ENCODE measurements around the gene KIDINS220.

Gene KIDINS220

DNA sequence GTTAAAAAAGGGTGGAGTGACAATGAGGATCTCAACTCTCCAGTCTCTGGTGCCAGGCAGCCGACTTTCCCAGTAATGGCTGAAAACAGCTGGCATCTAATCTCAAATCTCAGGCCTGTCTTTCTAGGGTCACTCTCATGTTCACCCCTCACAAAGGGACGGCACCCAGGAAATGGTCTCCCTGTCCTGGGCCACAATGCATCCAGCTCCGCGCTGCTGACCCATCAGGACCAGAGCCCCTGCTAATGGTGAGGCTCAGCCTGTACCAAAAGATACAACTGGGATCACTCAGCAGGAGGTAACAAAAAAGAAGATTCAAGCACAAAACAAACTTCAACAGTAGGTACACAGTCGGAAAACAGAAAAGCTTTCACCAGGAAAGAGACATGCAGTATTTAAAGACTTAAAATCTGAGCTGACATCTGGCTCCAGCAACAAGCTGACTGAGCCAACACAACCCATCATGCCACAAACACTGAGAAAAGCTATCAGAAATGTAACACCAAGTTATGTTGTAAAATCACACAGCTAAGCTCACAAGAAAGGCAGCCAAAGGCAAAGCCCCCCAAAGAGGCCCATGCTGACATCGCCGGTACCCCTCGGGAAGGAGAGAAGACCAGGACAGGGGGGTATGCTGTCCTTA, 13.6 kb upstream of the KIDINS220 start:
- no peak for DNase-seq

DNA sequence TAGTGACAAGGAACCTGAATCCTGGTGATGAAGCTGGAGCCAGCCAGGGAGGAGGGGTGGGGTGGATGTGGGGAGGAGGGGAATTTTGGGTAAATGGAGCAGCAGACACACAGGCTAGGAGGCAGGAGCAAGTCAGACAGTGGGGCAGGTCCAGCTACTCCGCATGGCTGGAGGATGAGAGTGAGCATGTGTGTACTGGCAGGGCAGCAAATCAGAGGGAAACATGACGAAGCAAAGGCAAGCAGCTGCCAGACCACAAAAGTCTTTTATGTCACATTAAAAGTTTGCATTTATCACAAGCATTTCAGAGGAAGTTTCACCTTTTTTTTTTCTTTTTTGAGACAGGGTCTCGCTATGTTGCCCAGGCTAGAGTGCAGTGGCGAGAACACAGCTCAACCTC, 11.9 kb upstream of the KIDINS220 start:
- DNase-seq: no peak

DNA sequence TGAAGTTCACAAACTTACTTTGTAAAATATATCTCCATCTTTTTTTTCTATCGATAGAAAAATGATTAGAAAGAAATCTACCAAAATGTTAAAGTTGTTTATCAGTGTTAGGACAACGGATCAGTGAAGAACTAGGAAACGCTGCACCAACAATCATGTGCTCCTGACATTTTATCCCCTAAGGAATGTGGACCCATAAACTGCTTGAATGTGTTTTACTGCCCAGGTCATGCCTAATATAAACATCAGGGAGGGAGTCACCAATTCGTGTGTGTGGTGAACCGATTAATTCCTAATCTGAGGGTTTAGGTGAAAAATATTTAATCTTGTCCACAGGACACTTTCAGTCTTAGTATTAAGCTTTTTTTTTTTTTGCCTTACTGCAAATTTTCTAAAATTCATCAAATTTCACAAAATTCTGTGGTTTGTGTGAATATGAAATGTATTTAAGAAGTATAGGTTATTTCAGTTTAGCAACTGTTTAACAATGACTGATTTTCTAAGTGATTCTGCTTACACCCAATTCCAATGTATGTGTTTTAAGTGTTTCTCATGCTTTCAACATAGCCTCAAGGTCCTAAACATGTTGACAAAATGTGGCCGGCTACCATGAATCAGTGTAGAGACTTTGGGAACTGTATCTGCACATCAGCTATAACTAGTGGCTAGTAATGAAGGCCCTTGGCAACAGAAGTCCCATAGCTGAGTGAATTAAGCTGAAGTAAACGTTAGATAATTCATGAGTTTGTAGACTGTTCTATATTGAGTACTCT, 11.1 kb upstream of the KIDINS220 start:
- DNase-seq: no peak

DNA sequence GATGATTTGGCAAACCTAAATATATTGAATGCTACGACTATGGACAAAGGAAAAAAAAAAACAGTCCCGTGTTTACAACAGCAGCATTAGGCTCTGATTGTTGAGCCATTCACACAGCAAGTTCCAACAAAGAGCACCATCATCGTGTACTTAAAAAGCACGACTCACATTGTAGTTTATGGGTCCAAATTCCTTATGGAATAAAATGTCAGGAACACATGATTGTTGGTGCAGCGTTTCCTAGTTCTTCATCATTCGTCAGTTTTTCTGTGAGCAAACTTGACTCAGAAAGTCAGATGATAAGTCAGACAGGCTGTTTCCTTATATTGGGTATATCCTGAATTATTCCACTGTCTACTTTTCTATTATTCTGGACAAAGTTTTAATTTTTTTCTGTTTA, 10.0 kb upstream of the KIDINS220 start:
- DNase-seq: no peak

DNA sequence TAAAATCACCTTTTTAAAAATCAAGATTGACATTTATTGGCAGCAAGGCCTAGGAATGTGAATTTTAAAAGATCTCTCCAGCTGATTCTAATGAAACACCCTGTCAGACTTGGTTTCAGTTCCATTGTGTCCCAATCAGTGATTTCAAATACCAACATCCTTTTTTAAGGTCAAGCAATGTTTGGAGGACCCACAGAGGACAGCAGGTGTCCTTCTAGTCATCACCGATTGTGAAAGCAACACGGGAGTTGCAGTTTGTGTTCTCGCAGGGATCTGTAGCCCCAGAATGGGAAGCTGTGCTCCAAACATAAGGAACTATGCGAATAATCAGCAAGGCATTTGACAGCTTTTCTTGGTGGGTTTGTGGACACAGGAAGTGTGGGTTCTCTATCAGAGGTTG, 4.5 kb upstream of the KIDINS220 start:
- no peak for DNase-seq

DNA sequence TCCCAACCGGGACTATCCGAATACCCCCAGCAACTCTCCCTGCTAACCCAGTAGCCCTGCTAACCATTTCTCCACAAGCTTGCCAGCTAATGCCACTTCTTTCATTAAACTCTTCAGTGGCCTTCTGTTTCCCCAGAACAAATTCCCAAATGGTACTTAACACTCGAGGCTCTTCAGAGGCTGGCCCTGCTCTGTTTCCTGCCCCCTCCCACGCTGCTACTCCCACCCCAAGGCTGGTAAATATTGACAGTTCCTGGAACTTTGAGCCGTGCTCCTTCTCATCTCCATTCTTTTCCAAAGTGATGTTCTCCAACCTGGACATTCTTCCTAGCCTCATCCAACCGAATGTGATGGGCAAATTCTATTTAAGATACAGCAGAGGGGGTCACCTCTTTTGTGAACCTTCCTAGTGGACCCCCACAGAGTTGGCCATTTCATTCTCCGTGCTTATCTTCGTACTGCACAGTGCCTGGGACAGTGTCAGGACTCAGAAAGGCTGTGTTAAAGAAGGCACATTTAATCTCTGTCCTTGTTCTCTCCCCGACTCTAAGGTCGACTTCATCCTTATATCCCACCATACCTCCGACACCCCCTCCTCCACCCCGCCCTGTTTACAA, 3.2 kb upstream of the KIDINS220 start:
- peak; percentile 10 for DNase-seq

DNA sequence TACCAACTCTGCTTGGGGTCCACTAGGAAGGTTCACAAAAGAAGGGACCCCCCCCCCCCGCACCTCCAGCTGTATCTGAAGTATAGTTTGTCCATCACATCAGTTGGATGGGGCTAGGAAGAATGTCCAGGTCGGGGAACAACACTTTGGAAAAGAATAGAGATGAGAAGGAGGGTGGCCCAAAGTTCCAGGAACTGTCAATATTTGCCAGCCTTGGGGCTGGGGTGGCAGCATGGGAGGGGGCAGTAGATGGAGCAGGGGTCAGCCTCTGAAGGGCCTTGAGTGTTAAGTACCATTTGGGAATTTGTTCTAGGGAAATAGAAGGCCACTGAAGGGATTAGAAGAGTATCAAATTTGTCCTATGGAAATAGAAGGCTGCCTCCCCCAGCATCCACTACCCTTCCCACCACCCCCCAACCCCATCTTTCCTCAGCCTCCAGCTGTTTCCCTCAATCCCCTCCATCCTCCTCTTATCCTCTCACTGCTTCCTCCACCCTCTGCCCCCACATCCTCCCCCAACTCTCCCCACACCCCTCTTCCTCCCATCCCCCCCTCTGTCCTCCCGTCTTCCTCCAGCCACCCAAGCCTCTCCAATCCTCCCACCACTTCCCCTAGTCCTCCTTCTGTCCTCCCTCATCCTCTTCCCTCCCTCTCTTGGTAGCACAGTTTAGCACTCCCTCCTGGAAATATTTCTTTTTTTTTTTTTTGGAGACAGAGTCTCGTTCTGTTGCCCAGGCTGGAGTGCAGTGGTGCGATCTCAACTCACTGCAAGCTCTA, 2.0 kb upstream of the KIDINS220 start:
- DNase-seq: no peak

DNA sequence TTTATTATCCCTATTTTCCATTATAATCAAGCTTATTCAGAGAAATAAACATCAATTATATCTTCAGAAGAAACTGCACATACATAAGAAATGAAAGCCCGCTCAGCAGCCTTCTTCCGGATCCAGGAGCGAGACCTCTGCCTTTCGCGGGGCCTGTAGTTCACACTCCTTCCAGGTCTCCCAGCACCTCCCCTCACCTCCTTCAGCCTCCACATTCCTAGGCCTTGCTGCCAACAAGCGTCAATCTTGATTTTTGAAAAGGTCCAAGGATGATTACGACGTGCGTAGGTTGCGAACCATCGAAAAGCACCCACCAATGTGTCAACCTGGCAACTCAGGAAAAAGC, 355 bp upstream of the KIDINS220 start:
- DNase-seq: no peak

DNA sequence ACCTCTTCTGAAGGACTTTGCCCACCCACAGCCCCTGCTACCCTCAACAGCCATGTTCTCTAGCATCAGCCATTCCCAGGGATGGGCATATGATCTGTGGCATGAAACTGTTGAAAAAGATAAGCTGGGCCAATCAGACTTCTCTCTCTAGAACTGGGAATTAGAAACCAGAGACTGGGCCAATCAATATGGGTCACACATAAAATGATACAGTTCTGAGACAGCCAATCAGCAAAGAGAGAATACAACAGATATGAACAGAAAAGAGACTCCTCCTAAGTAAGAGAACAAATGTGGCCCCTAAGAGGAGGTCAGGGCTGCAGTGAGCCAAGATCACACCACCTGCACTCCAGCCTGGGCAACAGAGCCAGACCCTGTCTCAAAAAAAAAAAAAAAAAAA, 2.1 kb downstream of the KIDINS220 start:
- DNase-seq: no peak

DNA sequence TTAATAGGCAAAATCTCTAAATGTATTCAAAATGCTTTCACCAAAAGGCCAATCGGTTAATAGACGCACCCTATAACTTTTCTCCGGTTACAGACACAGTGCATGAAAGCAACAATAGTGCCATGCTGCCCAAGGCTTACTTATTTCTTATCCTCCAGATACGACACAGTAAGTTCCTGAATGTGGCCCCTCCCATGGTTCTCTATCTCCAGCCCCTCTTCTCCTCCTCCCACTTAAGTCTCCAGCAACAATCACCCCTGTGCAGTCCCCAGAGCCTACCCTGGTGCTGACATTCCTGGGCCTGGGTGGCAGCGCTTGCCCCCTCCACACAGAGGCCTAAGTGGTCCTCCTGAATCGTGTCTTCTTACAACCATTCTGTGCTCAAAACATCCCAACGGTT, 3.6 kb downstream of the KIDINS220 start:
- DNase-seq: no peak

DNA sequence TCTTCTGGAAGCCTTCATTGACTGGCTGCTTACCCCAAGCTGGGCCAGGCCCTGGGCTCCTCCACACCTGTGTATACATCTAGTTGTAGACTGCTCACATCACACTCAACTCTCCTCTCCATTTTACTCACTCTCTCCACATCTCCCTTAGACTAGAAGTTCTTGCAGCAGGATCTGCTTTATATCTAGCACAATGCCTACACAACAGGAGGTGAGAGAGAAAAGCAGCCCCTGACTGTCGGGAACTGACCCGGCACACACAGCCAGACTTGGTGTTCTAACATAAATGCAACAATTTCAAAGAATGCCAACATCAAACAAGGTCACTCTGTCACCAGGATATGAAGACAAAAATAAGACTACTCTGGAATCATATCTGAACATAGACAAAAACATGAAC, 5.9 kb downstream of the KIDINS220 start:
- DNase-seq: no peak

DNA sequence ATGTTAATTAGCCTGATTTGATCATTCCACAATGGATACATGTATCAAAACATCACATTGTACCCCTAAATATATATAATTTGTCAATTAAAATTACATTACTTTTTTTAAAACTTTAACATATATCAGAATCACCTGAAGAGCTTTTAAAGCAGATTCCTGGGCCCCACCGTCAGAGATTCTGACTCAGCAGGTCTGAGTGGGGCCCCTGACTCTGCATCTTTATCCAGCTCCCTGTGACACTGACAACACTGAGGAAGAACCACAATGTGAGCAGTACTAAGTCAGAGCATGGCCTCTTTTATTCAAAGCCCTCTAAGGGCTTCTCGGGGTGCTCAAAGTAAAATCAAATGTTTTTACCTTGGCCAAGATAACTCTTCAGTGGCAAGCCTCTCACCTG, 9.7 kb downstream of the KIDINS220 start:
- DNase-seq: no peak

DNA sequence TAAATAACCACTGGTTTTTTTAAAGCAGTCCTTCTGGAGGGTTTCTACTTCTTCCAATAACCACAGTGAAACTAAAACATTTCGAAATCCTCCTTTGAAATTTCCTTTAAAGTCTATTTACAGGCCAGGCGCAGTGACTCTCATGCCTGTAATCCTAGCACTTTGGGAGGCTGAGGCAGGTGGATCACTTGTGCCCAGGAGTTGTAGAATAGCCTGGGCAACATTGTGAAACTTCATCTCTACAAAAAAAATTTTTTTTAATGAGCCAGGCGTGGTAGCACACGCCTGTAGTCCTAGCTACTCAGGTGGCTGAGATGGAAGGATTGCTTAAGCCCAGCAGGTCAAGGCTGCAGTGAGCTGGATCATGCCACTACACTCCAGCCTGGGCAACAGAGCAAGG, 15.2 kb downstream of the KIDINS220 start:
- DNase-seq: no peak

DNA sequence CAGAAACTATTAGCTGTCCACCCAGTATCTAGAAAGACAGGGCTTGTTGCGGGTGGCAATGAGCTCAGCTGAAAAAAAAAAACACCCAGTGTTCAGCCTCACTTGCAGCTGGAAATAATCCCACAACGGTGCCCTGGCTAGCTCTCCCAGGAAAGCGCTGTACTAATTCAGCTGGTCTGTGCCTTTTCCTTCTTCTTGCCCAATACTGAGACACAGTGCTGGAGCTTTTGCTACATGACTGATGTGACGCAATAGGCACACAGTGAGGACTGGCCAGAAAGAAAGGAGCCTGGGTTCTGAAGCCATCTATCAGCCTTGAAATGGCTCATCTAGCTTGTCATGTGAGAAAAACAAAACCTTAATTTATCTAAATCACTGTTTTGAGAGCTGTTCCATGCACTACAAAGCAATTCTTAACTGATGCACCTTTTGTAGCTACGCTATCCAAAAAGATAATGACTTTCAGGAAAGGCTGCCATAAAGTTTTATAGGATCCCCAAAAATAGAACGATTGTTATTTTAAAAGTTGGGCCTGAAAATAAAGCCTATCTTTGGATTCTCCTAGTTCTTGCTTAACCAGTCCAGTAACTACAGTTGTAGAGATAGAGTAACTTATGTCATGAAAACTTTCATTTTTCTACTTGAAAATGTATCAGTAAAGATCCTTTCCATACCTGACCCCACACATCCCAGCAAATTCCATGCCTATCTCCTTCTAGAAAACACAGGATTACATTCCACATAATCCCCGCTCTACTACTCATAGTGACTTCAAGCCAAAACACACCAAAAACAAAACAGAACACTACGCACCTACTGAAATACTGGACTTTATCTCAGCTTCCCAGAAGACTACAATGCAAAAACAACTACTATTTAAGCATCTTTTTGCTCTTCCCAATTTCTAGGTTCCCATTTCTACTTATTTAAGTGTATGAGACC, 15.9 kb downstream of the KIDINS220 start:
- DNase-seq: no peak

DNA sequence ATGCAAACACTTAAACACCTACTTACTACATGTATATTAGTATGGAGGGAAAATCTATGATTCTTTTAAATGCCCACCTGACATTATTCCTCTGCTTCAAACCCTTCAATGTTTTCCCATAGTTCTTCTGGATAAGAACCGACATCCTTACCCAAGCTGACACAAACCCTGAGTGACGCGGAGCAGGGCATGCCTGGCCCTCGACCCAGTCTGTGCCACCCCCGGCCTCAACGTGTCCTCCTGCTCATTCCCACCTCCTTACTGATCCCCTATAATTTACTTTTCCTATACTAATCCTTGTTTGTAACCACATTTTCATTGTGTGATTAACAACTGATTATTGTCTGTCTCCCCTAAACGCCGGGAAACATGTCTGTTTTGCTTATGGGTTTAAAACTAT, 17.5 kb downstream of the KIDINS220 start:
- DNase-seq: no peak

DNA sequence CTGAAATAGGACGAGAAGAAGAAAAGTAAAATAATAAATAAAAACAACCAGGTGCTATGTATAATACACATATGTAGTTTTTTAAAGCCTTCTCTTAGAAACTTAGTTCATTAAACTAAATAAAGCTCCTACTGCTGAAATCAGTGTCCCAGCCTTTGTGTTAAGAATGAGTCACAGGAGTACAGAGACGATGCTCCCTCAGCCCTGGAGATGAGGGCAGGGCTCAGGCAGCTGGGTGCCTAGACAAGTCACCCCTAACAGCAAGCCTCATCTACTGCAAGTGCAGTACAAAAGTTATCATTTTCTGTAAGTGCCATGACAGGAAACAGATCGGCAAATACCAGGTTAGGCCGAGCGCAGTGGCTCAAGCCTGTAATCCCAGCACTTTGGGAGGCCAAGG, 18.2 kb downstream of the KIDINS220 start:
- no peak for DNase-seq

DNA sequence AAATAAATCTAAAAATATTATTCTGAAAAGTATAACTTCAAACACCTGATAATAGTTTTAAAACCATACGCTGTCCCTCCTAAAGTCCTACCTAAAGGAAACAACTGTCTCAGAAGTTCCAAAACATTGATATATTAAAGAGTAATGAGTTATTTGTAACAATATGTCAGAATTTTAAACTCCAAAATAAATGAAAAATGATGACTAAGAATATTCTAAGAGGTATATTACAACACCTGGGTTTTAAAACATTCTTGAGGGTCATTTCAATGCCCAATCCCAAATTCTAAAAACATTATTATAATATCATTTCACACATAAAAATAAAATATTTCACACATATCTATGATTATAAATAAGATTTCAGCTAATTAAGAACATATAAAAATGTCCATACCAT, 20.2 kb downstream of the KIDINS220 start:
- DNase-seq: no peak

DNA sequence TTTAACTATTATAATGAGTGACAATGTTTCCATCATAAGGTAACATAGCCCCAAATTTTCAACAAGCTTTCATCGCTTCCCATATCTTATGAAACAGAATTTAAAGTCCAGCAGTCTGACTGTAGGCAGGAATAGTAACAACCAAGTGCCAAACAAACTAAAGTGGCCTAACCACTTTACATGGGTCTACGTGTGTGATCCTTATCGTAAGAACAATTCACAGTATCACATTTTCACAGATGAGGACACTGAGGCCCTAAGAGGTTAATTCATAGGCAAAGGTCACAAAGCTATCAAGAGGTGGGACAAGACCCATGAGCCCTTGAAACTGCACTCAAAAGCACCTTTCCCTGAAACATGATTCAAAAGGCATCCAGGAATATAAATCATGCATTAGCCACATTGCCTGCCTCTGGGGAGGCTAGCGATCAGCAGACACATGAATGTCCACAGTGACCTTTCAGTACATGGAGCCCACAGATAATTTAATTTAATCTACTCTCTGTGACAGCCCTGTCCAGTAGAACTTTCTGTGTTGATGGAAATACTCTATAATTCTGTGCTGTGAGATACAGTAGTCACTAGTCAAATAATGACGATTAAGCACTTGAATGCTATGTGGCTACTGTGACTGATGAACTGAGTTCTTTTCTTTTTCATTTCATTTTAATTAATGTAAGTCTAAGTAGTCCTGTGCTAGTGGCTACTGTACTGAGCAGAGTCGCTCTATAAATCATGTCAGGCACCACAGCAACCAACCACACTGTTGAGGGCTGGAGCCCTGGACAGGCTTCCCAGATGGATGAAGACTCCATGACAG, 30.3 kb downstream of the KIDINS220 start:
- DNase-seq: no peak

DNA sequence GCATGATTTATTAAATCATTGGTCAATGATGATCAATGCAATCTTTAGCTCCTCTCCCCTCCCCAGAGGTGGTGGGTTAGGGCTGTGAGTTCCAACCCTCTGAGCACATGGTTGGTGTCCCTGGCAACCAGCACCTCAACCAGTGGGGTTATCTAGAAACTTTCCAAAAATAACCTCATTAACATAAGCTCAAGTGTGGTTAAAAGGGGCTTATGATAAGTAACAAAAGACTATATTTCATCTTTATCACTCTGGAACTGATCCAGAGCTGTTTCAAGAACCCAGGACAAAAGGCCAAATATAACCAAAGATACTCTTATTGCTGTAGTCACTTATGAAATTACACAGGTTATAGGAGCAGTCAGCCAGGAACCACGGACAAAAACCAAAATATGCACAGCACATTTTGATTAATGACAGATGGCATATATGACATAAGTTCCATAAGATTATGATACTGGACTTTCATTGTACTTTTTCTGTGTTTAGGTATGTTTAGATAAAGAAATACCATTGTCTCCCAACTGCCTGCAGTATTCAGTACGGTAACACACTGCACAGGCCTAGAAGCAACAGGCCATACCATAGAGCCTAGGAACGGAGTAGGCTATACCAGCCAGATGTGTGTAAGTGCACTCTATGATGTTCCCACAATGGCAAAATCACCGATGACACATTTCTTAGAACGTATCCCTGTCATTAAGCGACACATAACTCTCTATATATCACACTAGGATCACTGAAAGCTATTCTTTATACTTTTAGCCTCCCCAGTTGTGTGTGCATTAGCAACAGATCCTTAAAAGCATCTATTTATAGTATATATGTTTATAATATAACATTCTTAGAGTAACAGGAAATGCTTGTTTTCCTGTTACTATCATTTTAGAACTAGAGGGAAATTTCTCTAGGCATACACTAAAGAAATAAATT, 31.9 kb downstream of the KIDINS220 start:
- DNase-seq: no peak

DNA sequence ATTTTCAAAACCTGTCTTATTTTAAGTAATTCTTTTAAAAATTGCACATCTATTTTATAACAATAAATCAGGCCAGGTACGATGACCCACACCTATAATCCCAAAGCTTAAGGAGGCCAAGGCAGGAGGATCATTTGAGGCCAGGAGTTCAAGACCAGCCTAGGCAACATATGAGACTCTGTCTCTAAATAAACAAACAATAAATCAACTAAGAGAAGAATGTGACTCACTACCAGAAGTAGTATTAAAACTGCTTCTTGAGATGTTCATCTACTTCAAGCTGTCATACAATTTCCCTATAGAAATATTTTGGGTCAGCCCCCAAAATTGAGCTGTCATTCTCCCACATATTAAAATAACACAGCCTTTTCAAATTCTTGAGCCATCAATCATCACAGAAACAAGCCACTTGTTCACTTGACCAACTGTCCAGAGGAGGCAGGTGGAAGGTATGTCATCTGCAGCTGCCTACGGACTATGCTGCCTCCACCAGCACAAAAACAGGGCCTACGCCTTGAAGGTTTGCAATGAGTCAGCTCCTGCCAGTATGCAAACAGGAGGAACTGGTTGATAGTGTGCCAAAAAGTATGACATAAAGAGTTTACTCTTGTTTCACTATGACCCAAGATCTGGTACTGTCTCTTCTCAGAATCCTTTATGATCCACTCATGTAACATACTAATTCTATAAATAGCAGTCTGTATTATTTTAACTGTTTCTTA, 33.6 kb downstream of the KIDINS220 start:
- DNase-seq: peak; percentile 75
